ENCODE results near the gene TDRD6. TPM values are rescaled to one million over a fixed set of nuclear protein-coding genes. Genes with fewer than 3 reads are reported as not detected.

Gene TDRD6
- total RNA-seq, 1 donor from 2014 or later: not detected

DNA sequence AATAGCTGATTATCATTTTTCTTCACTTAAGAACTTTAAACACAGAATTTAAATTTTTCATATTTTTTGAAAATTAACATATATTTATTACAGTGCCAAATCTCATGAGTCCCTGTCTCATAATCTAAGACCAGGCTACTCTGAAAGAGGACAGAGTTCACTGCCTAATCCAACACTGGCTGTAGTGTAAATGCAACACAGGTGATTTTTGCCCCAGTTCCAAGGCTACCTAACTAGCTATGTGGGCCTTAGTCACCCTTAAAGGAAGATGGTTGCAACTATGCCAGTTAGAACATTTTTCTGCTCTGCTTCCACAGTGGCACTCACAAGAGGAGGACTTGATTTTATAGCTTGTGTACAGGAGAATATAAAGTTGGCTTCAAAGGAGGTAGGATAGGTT is 30.0 kb upstream of the TDRD6 start:
- H3K4me1 Mint-ChIP-seq: peaks cover 6% of the 10 kb centered on the region
- H3K9me3 Mint-ChIP-seq: no peaks in the 10 kb centered on the region
- peaks cover 27% of the 10 kb centered on the region for H3K27me3 Mint-ChIP-seq
- intact Hi-C loops (cut with micrococcal nuclease): no loop called here
- no peaks in the 10 kb centered on the region for H3K36me3 Mint-ChIP-seq (ENCODE audit: low read depth)
- no peak for DNase-seq
- no peak overlapping the region for H3K27ac Mint-ChIP-seq
- no peak overlapping the region for H3K4me3 Mint-ChIP-seq

DNA sequence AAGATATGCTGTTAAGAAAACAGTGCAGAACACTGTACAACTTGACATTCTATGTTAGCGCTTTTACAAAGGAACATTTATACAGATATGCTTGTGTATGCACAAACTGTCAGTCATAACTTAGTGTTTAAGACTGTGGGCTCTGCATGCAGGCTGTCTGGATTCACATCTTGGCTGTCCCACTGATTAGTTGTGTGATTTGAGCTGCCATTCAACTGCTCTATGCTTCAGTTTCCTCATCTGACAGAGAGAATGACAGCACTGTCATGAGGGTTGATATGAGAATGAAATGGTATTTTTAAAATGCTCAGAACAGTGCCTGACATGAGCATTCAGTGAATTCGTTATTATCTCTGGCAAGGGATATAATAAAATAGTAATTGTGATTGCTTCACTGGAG is 26.2 kb upstream of the TDRD6 start:
- no peak overlapping the region for H3K27ac Mint-ChIP-seq
- no peak overlapping the region for H3K4me3 Mint-ChIP-seq
- no peaks in the 10 kb centered on the region for H3K9me3 Mint-ChIP-seq
- no peaks in the 10 kb centered on the region for H3K36me3 Mint-ChIP-seq (ENCODE audit: low read depth)
- no peak for DNase-seq
- H3K27me3 Mint-ChIP-seq: peaks cover 9% of the 10 kb centered on the region
- intact Hi-C loops (cut with micrococcal nuclease): no loop called here
- no peaks in the 10 kb centered on the region for H3K4me1 Mint-ChIP-seq

DNA sequence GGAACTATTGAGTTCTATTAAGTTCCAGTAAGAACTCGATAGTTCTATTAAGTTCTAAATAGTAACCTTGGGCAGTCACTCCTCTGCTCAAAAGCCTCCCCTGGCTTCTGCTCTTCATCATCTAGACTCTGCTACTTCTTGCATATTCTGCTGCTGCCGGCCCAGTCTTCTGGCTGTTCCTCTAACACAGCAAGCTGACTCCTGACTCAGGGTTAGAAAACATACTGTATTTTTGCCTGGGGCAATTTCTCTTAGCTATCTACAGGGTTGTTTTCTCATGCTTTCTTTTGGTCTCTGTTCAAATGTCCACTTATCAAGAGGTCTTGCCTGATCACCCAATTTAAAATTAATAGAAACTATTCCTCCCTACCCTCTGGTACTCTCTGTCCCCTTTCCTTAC is 20.3 kb upstream of the TDRD6 start:
- intact Hi-C loops (cut with micrococcal nuclease): no loop called here
- peaks cover 5% of the 10 kb centered on the region for H3K27me3 Mint-ChIP-seq
- no peak overlapping the region for H3K27ac Mint-ChIP-seq
- H3K4me3 Mint-ChIP-seq: no peak overlapping the region
- no peaks in the 10 kb centered on the region for H3K36me3 Mint-ChIP-seq (ENCODE audit: low read depth)
- no peak for DNase-seq
- no peaks in the 10 kb centered on the region for H3K9me3 Mint-ChIP-seq
- no peaks in the 10 kb centered on the region for H3K4me1 Mint-ChIP-seq

DNA sequence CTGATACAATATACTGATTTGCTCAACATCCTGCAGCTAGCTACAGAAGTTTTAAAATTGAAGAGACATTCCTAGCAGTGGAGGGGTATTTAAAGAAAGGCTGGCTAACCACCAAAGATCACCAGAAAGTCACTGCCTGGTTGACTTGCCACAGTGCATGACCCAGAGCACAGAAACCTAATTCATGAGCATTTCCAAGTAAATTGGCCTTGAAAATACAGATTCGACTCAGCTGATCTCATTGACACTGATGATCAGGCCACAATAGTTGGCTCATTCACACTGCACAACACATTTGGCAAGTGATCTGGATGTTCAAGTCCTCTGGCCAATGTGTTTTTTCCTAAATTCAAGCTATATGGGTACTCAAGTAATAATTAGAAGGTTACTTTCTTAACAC is 13.3 kb upstream of the TDRD6 start:
- Mint-ChIP-seq H3K4me3 (no peak overlapping the region), H3K27me3 (peaks cover 2% of the 10 kb centered on the region), H3K36me3 (ENCODE audit: low read depth) (no peaks in the 10 kb centered on the region), H3K27ac (no peak overlapping the region), H3K9me3 (no peaks in the 10 kb centered on the region), H3K4me1 (no peaks in the 10 kb centered on the region)
- DNase-seq: no peak
- intact Hi-C loops (cut with micrococcal nuclease): no loop called here

DNA sequence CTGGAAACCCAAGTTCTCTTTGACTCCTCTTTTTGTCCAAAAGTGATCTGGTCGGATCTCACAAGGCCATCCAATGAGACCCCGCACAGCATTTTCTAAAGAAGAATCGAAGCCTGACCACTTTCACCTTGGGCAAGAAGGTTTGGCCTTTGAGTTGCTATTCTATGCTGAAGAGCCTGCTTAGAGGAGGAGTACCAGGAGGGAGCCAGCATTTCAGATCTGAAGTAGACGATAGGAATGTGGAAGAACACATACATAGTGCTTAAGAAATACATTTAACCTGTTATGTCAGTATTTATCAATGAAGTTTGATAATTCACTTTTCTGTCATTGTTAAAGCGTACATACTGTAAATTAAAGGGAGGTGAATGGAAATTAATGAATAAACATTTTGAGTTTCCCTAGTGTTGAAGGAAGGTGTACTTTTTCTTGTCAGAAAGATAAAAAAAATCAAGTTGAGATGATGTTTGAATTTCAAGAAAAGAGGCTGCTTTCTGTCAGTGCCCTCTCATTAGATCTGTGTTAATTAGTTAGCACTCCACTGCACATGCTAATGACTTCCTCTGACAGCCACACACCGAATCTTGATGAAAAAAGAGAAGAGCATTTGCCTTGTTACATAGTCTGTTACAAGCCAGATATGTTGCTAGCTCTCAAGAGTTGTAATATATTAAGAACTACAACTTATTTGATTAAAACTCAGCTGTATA is 10.9 kb upstream of the TDRD6 start:
- intact Hi-C loops (cut with micrococcal nuclease): no loop called here

DNA sequence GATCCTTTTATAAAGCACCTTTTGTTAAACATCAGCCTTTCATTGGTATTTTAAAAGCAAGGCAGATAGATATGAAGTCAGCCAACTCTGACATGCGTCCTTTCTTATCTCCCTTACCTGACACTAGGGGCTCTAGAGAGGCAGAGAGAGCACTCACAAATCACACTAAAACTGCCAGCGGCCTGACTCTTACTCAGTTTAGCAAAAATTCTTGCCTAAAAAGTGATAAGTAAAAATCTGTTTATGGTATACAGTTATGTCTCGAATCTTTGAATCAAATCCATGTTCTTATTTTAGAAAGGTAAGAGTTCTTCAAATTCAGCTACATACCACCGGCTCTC is 10.4 kb upstream of the TDRD6 start:
- intact Hi-C loops (cut with micrococcal nuclease): no loop called here
- H3K27me3 Mint-ChIP-seq: peaks cover 6% of the 10 kb centered on the region

More for the DNA sequence above, 10.9 kb upstream of the TDRD6 start:
- Mint-ChIP-seq H3K36me3 (ENCODE audit: low read depth) (no peaks in the 10 kb centered on the region), H3K4me1 (no peaks in the 10 kb centered on the region), H3K9me3 (no peaks in the 10 kb centered on the region), H3K27me3 (peaks cover 6% of the 10 kb centered on the region), H3K4me3 (no peak overlapping the region), H3K27ac (no peak overlapping the region)
- DNase-seq: no peak

DNA sequence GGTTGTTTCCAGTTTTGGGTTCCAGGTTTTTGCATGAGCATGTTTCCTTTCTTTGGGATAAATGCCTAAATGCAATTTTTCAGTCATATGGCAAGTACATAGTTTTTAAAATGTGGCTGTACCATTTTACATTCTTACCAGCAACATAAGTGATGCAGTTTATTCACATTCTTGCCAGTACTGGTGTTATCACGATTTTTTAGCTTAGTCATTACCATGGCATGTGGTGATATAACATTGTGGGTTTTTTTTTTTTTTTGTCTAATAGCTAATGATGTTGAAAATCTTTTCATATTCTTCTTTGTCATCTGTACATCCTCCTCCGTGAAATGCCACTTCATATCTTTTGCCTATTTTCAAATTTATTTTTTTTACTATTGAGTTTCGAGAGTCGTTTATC is 2.9 kb upstream of the TDRD6 start:
- H3K27ac Mint-ChIP-seq: no peak overlapping the region
- H3K4me3 Mint-ChIP-seq: no peak overlapping the region
- peaks cover 7% of the 10 kb centered on the region for H3K27me3 Mint-ChIP-seq
- no peaks in the 10 kb centered on the region for H3K9me3 Mint-ChIP-seq
- DNase-seq: no peak
- H3K36me3 Mint-ChIP-seq (ENCODE audit: low read depth): no peaks in the 10 kb centered on the region
- intact Hi-C loops (cut with micrococcal nuclease): no loop called here
- no peaks in the 10 kb centered on the region for H3K4me1 Mint-ChIP-seq

More for the DNA sequence above, 10.4 kb upstream of the TDRD6 start:
- H3K27ac Mint-ChIP-seq: no peak overlapping the region
- H3K4me3 Mint-ChIP-seq: no peak overlapping the region
- no peaks in the 10 kb centered on the region for H3K9me3 Mint-ChIP-seq
- no peak for DNase-seq
- H3K4me1 Mint-ChIP-seq: no peaks in the 10 kb centered on the region
- no peaks in the 10 kb centered on the region for H3K36me3 Mint-ChIP-seq (ENCODE audit: low read depth)

DNA sequence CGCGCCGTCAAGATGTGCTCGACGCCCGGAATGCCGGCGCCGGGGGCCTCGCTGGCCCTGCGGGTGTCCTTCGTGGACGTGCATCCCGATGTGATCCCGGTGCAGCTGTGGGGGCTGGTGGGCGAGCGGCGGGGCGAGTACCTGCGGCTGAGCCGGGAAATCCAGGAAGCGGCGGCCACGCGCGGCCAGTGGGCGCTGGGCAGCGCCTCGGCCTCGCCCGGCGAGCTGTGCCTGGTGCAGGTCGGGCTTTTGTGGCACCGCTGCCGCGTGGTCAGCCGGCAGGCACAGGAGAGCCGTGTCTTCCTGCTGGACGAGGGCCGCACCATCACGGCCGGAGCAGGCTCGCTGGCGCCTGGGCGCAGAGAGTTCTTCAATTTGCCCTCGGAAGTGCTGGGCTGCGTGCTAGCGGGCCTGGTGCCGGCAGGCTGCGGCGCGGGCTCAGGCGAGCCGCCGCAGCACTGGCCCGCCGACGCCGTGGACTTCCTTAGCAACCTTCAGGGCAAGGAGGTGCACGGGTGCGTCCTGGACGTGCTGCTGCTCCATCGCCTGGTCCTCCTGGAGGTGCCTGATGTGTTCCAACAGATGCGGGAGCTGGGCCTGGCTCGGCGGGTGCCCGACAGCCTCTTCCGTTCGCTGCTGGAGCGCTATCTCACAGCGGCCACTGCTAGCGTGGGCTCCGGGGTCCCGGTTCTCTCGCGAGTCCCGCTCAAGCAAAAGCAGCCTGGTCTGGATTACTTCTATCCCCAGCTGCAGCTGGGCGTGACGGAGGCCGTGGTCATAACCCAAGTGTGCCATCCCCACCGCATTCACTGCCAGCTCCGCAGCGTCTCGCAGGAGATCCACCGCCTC is 656 bp downstream of the TDRD6 start:
- intact Hi-C loops (cut with micrococcal nuclease): no loop called here
- Mint-ChIP-seq H3K4me1 (no peaks in the 10 kb centered on the region), H3K36me3 (ENCODE audit: low read depth) (no peaks in the 10 kb centered on the region), H3K27ac (no peak overlapping the region), H3K9me3 (no peaks in the 10 kb centered on the region), H3K4me3 (no peak overlapping the region), H3K27me3 (peaks cover 5% of the 10 kb centered on the region)
- no peak for DNase-seq

DNA sequence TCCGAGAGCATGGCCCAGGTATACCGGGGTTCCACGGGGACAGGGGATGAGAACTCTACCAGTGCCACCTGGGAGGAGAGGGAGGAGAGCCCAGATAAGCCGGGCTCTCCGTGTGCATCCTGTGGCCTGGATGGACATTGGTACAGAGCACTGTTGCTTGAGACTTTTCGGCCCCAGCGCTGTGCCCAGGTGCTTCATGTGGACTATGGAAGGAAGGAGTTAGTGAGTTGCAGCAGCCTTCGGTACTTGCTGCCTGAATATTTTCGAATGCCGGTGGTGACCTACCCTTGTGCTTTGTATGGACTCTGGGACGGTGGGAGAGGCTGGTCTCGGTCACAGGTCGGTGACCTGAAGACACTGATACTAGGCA is 1.3 kb downstream of the TDRD6 start:
- intact Hi-C loops (cut with micrococcal nuclease): no loop called here
- H3K4me3 Mint-ChIP-seq: no peak overlapping the region
- H3K9me3 Mint-ChIP-seq: no peaks in the 10 kb centered on the region
- no peaks in the 10 kb centered on the region for H3K4me1 Mint-ChIP-seq
- DNase-seq: no peak
- no peak overlapping the region for H3K27ac Mint-ChIP-seq
- no peaks in the 10 kb centered on the region for H3K36me3 Mint-ChIP-seq (ENCODE audit: low read depth)
- H3K27me3 Mint-ChIP-seq: peaks cover 8% of the 10 kb centered on the region

DNA sequence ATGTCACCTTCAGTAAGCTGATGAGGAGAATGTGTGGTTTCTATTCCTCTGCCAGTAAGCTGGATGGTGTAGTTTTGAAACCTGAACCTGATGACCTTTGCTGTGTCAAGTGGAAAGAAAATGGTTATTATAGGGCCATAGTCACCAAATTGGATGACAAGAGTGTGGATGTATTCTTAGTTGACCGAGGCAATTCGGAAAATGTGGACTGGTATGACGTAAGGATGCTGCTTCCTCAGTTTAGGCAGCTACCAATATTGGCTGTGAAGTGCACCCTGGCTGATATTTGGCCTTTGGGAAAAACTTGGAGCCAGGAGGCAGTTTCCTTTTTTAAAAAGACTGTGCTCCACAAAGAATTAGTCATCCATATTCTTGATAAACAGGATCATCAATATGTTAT is 2.0 kb downstream of the TDRD6 start:
- no peaks in the 10 kb centered on the region for H3K36me3 Mint-ChIP-seq (ENCODE audit: low read depth)
- intact Hi-C loops (cut with micrococcal nuclease): no loop called here

DNA sequence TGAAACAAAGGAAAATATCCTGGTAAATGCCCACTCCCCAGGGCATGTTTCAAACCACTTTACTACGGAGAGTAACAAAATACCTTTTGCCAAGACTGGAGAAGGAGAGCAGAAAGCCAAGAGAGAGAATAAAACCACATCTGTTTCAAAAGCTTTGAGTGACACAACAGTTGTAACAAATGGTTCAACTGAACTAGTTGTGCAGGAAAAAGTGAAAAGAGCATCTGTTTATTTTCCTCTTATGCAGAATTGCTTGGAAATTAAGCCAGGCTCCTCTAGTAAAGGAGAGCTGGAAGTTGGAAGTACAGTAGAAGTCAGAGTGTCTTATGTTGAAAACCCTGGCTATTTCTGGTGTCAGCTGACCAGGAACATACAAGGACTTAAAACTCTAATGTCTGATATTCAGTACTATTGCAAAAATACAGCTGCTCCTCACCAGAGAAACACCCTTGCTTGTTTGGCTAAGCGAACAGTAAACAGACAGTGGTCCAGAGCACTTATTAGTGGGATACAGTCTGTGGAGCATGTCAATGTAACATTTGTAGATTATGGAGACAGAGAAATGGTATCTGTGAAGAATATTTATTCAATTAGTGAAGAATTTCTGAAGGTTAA is 2.6 kb downstream of the TDRD6 start:
- H3K27me3 Mint-ChIP-seq: peaks cover 8% of the 10 kb centered on the region
- H3K9me3 Mint-ChIP-seq: no peaks in the 10 kb centered on the region
- intact Hi-C loops (cut with micrococcal nuclease): no loop called here
- H3K27ac Mint-ChIP-seq: no peak overlapping the region
- no peaks in the 10 kb centered on the region for H3K36me3 Mint-ChIP-seq (ENCODE audit: low read depth)
- DNase-seq: no peak
- H3K4me1 Mint-ChIP-seq: no peaks in the 10 kb centered on the region
- H3K4me3 Mint-ChIP-seq: no peak overlapping the region

More for the DNA sequence above, 2.0 kb downstream of the TDRD6 start:
- Mint-ChIP-seq H3K27ac (no peak overlapping the region), H3K4me1 (no peaks in the 10 kb centered on the region), H3K9me3 (no peaks in the 10 kb centered on the region), H3K4me3 (no peak overlapping the region), H3K27me3 (peaks cover 8% of the 10 kb centered on the region)
- DNase-seq: no peak

DNA sequence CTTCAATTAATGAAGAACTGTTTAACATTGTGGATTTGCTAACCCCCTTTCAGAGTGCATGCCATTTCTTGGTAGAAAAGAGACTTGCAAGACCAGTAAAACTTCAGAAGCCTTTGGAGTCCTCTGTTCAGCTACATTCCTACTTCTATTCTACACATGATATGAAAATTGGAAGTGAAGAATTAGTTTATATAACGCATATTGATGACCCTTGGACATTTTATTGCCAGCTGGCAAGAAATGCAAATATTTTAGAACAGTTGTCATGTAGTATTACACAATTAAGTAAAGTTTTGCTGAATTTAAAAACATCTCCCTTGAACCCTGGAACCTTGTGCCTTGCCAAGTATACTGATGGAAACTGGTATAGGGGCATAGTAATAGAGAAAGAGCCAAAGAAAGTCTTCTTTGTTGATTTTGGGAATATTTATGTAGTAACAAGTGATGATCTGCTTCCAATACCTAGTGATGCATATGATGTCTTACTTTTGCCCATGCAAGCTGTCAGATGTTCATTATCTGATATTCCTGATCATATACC is 3.3 kb downstream of the TDRD6 start:
- Mint-ChIP-seq H3K27me3 (peaks cover 8% of the 10 kb centered on the region), H3K4me1 (no peaks in the 10 kb centered on the region), H3K36me3 (ENCODE audit: low read depth) (no peaks in the 10 kb centered on the region), H3K4me3 (no peak overlapping the region), H3K9me3 (no peaks in the 10 kb centered on the region), H3K27ac (no peak overlapping the region)
- intact Hi-C loops (cut with micrococcal nuclease): no loop called here
- no peak for DNase-seq

DNA sequence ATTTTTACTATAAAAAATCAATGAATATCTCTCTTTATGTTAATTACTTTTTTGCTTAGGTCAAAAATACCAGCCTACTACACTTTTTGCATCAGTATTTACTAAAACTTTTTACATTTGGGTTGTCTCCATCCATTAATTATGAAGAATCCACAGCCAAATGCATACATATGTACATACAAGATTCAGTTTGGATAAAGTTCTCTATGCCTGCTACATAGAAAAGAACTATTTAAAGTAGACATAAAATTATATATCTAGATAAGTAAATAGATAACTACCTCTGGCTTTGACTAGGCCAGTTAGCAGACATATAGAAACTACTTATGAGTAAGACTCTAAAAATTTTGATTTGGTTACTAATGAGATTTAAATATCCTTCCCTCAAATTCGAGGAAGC is 12.3 kb downstream of the TDRD6 start:
- peaks cover 10% of the 10 kb centered on the region for H3K27me3 Mint-ChIP-seq
- no peaks in the 10 kb centered on the region for H3K36me3 Mint-ChIP-seq (ENCODE audit: low read depth)
- no peaks in the 10 kb centered on the region for H3K9me3 Mint-ChIP-seq
- no peaks in the 10 kb centered on the region for H3K4me1 Mint-ChIP-seq
- DNase-seq: no peak
- H3K27ac Mint-ChIP-seq: no peak overlapping the region
- no peak overlapping the region for H3K4me3 Mint-ChIP-seq
- intact Hi-C loops (cut with micrococcal nuclease): no loop called here

DNA sequence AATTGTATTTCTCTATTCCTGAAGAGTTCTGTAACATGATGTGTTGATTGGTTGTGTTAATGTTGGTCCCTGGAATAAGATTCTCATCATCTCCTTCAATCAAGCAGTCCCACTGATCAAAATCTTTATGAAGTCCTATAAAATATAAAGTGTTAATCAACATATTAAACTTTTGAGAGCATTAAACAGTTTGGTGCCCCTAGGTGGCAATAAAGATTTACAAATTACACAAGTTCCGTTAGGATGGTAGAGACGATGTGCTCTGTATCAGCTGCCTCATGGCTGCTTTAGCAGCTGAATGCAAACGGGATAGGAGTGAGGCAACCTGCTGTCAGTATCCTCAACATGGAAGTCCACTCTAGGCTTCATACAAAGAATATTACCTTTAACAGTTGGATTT is 16.9 kb downstream of the TDRD6 start:
- intact Hi-C loops (cut with micrococcal nuclease): no loop called here
- DNase-seq: no peak
- H3K27ac Mint-ChIP-seq: no peak overlapping the region
- no peak overlapping the region for H3K4me3 Mint-ChIP-seq
- H3K36me3 Mint-ChIP-seq (ENCODE audit: low read depth): no peaks in the 10 kb centered on the region
- peaks cover 13% of the 10 kb centered on the region for H3K27me3 Mint-ChIP-seq
- no peaks in the 10 kb centered on the region for H3K9me3 Mint-ChIP-seq
- H3K4me1 Mint-ChIP-seq: no peaks in the 10 kb centered on the region
